Colonic mucosa (tissue), 4 donors: ENCODE results near the gene GPATCH2L. TPM values are rescaled to one million over a fixed set of nuclear protein-coding genes. Genes with fewer than 3 reads are reported as not detected.

ENCODE experiments used
- DNase-seq: peaks from one replicate; pipeline ENCODE4 v3.0.0-alpha.2; 2020
- H3K27ac ChIP-seq: fragments of 200-600 bp; one replicate; pipeline ENCODE4 v1.8.0; 2021
- H3K27me3 ChIP-seq: fragments of 200-600 bp; one replicate; pipeline ENCODE4 v1.8.0; 2021
- H3K36me3 ChIP-seq: fragments of 200-600 bp; one replicate; pipeline ENCODE4 v1.8.0; 2021
- H3K4me1 ChIP-seq: fragments of 200-600 bp; one replicate; pipeline ENCODE4 v1.8.0; 2021; ENCODE audit warnings: mild to moderate bottlenecking
- H3K4me3 ChIP-seq: fragments of 200-600 bp; one replicate; pipeline ENCODE4 v1.8.0; 2021
- H3K9ac ChIP-seq, 2 donors: one replicate each; pipeline ENCODE4 v1.7.0; 2013; ENCODE audit warnings: control low read depth in 2 of 2, low read depth in 2 of 2, low read length in 2 of 2
- H3K9me3 ChIP-seq: fragments of 200-600 bp; one replicate; pipeline ENCODE4 v1.8.0; 2021
- intact Hi-C: fragments of 100-400 bp; cut with DNase I; formaldehyde crosslinking; loops from one replicate; pipeline ENCODE4 v1.14.1; 2022
- total RNA-seq, 2 donors: library from RNA; stranded (reverse); fragmentation: NEBNext Ultra II Directional in 1 of 2; extraction: Animal tissue kit (Norgen Biotek cat#: 25700) in 1 of 2; gene quantifications; one replicate each; pipeline ENCODE4 v1.2.1, GENCODE V29; 2021
- TF ChIP-seq, protein P1 (sequence below): fragments of 200-600 bp; IDR thresholded peaks from one replicate; pipeline ENCODE4 v1.8.0; 2022; ENCODE audit warnings: antibody characterized with exemption, mild to moderate bottlenecking
- donor health status: healthy.
- donor health status: DM: no; HTN: no; CAD: no.
- donor health status: DM: no; HTN: no; CAD: no.

The GPATCH2L gene
- total RNA-seq, 2 donors from 2014 or later: 33.7 to 34.7 TPM

DNA sequence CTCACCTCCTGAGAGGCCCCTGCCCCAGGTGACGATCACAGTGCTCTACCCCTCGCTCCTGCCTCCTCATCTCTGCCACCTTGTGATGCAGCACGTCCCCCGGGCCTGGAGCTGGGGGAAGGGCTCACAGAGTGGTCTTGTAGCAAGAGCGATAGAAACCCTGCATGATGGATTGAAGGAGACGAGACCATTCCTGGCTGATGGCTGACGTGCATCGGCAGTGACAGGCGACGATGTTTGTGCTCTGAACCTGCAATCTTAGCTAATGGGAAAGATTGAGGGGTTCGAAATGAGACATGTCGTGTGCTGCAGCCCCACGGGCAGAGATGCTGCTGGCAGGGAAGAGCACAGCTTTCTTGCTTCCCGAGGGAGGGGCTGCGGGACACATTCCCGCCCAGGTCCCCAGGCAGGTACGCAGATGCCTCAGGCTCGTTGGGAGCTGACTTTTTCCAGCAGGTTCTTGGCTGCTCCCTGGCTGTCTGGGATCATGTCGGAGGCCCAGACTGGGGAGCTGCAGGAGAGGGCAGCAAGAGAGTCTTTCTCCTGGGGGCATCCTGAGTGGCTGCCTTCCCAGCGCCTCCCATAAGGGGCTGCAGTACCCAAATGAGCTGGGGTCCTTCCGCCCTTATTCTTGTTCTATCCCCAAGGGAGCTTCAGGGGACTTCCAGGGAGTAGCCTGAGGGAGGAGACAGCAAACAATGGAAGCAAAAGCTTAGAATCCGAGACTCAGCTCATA lies 38.7 kb upstream of the GPATCH2L start:
- no peaks in the 10 kb centered on the region for H3K27me3 ChIP-seq
- H3K4me3 ChIP-seq: no peak overlapping the region
- H3K9ac ChIP-seq: no peak overlapping the region
- no peaks in the 10 kb centered on the region for H3K4me1 ChIP-seq
- TF ChIP-seq, protein P1, sequence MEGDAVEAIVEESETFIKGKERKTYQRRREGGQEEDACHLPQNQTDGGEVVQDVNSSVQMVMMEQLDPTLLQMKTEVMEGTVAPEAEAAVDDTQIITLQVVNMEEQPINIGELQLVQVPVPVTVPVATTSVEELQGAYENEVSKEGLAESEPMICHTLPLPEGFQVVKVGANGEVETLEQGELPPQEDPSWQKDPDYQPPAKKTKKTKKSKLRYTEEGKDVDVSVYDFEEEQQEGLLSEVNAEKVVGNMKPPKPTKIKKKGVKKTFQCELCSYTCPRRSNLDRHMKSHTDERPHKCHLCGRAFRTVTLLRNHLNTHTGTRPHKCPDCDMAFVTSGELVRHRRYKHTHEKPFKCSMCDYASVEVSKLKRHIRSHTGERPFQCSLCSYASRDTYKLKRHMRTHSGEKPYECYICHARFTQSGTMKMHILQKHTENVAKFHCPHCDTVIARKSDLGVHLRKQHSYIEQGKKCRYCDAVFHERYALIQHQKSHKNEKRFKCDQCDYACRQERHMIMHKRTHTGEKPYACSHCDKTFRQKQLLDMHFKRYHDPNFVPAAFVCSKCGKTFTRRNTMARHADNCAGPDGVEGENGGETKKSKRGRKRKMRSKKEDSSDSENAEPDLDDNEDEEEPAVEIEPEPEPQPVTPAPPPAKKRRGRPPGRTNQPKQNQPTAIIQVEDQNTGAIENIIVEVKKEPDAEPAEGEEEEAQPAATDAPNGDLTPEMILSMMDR: no peak
- H3K9me3 ChIP-seq: no peaks in the 10 kb centered on the region
- intact Hi-C loops: no loop called here
- no peaks in the 10 kb centered on the region for H3K36me3 ChIP-seq
- DNase-seq: no peak
- no peak overlapping the region for H3K27ac ChIP-seq

DNA sequence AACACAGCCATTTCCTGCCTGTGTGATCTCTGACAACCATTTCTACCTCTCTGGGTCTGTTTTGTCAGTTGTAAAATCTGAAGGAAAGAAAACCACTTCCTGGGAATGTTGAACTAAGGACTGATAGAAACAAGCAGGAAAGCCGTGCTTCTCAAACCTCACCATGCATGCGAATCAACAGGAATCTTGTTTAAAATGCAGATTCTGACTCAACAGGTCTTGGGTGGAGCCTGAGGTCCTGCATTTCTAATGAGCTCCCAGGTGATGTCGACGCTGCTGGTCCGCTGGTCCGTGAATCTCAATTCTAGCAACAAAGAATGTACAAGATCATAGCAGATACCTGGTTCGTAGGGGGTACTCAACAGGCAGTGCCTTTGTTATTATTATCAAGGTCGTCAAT lies 38.0 kb upstream of the GPATCH2L start:
- H3K27ac ChIP-seq: no peak overlapping the region
- H3K36me3 ChIP-seq: no peaks in the 10 kb centered on the region
- H3K4me1 ChIP-seq: no peaks in the 10 kb centered on the region
- TF ChIP-seq, protein P1: no peak
- no peaks in the 10 kb centered on the region for H3K27me3 ChIP-seq
- no peak overlapping the region for H3K4me3 ChIP-seq
- H3K9ac ChIP-seq: no peak overlapping the region
- intact Hi-C loops: no loop called here
- no peak for DNase-seq
- H3K9me3 ChIP-seq: no peaks in the 10 kb centered on the region

DNA sequence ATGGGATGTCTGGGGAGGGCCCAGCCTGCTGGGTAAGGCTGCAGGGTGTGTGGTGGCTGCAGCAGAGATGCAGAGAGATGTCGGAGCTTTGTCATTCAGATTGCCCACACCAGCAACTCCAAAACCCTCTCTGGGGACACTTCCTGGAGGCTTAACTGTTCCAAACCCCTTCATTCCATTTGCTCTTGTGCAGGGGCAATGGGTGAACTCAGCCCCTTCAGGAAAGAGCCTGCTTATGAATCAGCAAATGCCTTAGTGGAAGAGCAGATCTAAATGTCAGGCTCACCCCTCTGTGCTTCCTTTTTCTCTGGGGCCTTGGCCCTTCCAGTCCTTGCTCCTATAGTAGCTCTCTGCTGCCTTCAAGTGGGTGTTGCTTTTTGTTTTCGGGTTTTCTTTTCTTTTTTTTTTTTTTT lies 36.7 kb upstream of the GPATCH2L start:
- Histone ChIP-seq H3K27ac (no peak overlapping the region), H3K4me3 (no peak overlapping the region), H3K36me3 (no peaks in the 10 kb centered on the region), H3K27me3 (no peaks in the 10 kb centered on the region), H3K9me3 (no peaks in the 10 kb centered on the region), H3K4me1 (no peaks in the 10 kb centered on the region), H3K9ac (no peak overlapping the region)
- TF ChIP-seq, protein P1: no peak
- intact Hi-C loops: no loop called here
- no peak for DNase-seq

DNA sequence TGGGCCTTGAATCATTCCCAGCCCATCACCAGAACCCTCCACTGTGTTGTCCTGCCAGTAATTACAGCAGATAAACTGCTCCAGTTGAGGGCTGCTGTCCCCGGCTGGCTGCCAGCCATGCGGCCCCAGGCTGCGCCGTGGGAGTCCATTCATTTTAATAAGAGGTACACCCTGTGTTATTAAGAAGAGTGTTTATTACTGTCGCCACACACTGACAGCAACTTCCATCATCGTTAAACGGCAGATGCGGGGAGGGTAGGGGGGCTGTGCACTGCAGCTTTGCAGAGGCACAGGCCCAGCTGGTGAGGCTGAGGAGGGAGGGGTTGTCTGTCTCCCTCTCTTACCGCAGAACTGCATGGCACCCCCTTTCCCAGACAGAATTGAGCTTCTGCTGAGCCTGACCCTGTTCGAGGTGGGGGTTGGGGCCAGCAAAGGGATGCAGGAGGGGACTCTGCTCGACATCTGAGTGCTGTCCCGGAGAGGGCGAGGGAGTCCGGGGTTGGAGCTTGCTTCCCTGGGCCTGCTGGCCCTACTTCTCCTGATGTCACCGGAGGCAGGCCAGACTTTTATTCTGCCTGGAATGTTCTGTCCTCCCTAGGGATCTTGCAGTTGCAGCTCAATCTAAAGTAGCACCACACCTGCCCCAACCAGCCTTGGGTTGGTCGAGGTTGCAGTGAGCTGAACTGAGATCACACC lies 33.8 kb upstream of the GPATCH2L start:
- no peak for DNase-seq
- TF ChIP-seq, protein P1: no peak
- intact Hi-C loops: no loop called here

DNA sequence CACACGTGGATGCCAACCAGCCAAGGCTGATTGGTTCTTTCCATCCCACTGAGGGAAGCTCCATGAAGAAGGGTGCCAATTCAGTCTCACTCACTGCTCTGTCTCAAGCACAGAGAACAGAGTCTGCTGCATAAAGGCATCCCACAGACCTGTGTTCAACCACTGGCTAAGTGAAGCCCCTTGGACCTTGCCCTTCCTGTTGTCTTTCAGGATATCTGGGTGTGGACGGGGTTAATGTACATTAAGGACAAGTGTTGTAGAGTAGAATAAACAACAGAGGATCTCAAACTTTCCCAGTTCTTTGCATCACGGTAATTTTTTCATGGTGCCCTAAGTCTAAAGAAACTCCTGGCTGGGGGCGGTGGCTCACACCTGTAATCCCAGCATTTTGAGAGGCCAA lies 33.1 kb upstream of the GPATCH2L start:
- Histone ChIP-seq H3K4me1 (no peaks in the 10 kb centered on the region), H3K27ac (no peak overlapping the region), H3K9me3 (no peaks in the 10 kb centered on the region), H3K9ac (no peak overlapping the region), H3K36me3 (no peaks in the 10 kb centered on the region), H3K4me3 (no peak overlapping the region), H3K27me3 (no peaks in the 10 kb centered on the region)
- no peak for DNase-seq
- intact Hi-C loops: no loop called here
- TF ChIP-seq, protein P1: no peak

More for the DNA sequence above, 33.8 kb upstream of the GPATCH2L start:
- no peak overlapping the region for H3K4me3 ChIP-seq
- H3K4me1 ChIP-seq: no peaks in the 10 kb centered on the region
- no peaks in the 10 kb centered on the region for H3K36me3 ChIP-seq
- no peak overlapping the region for H3K9ac ChIP-seq
- no peaks in the 10 kb centered on the region for H3K27me3 ChIP-seq
- no peaks in the 10 kb centered on the region for H3K9me3 ChIP-seq
- H3K27ac ChIP-seq: no peak overlapping the region
